Heart right ventricle (tissue), 16 donors: ENCODE results near the gene ALDH1A2. TPM values are rescaled to one million over a fixed set of nuclear protein-coding genes. Genes with fewer than 3 reads are reported as not detected.

ENCODE experiments used
- ATAC-seq, 8 donors: fragments of 200-7000 bp; cut with Tn5 transposase; one replicate each; pipeline ENCODE4 v1.9.1; 2020; ENCODE audit warnings: mild to moderate bottlenecking in 8 of 8, moderate library complexity in 8 of 8, moderate number of reproducible peaks in 1 of 8
- DNase-seq, 2 donors: peaks; one replicate each; pipeline ENCODE4 v3.0.0-alpha.2; 2020
- H3K27ac ChIP-seq, 10 donors: fragments of 200-600 bp; sonication (generic) in 2 of 10; one replicate each; pipeline versions ENCODE4 v1.5.0 to v1.8.0; 2020 to 2022; ENCODE audit warnings: mild to moderate bottlenecking in 3 of 10
- H3K27me3 ChIP-seq, 7 donors: fragments of 200-600 bp; one replicate each; pipeline ENCODE4 v1.8.0; 2021 to 2022; ENCODE audit warnings: mild to moderate bottlenecking in 2 of 7
- H3K36me3 ChIP-seq, 9 donors: fragments of 200-600 bp; sonication (generic) in 1 of 9; one replicate each; pipeline versions ENCODE4 v1.5.0 to v1.8.0; 2020 to 2022; ENCODE audit warnings: mild to moderate bottlenecking in 2 of 9
- H3K4me1 ChIP-seq, 9 donors: fragments of 200-600 bp; sonication (generic) in 1 of 9; one replicate each; pipeline versions ENCODE4 v1.5.0 to v1.8.0; 2020 to 2022; ENCODE audit warnings: mild to moderate bottlenecking in 4 of 9
- H3K4me3 ChIP-seq, 10 donors: fragments of 200-600 bp; sonication (generic) in 2 of 10; one replicate each; pipeline versions ENCODE4 v1.5.0 to v1.8.0; 2020 to 2022; ENCODE audit warnings: mild to moderate bottlenecking in 7 of 10, moderate library complexity in 2 of 10
- H3K9me3 ChIP-seq, 11 donors: fragments of 200-600 bp in 10 of 11; sonication (generic) in 2 of 11; one replicate each; pipeline versions ENCODE4 v1.5.0 to v1.8.0; 2013 to 2022; ENCODE audit warnings: mild to moderate bottlenecking in 2 of 11, control low read depth in 1 of 11, moderate library complexity in 1 of 11
- CTCF ChIP-seq, 9 donors: fragments of 200-600 bp; sonication (generic) in 2 of 9; IDR thresholded peaks; one replicate each; pipeline versions ENCODE4 v1.5.0 to v1.8.0; 2021 to 2022; ENCODE audit warnings: antibody characterized with exemption in 9 of 9, mild to moderate bottlenecking in 5 of 9, moderate library complexity in 1 of 9
- WGBS, 2 donors: extraction: QIAGEN DNeasy Blood & Tissue Kit; methylation state at CpG; one replicate each; pipeline ENCODE4 v1.1.7; 2013; ENCODE audit warnings: inconsistent platforms in 1 of 2; 5-methylcytosine and 5-hydroxymethylcytosine counted together
- intact Hi-C, 10 donors: fragments of 100-400 bp; cut with DNase I; formaldehyde crosslinking; loops; one replicate each; pipeline versions ENCODE4 v1.11.1 to v1.14.2; 2022
- polyA plus RNA-seq, 2 donors: library from polyadenylated mRNA; stranded (reverse); fragments of 200-250 nt; gene quantifications; one replicate each; pipeline ENCODE4 v1.2.3, GENCODE V29; 2013
- total RNA-seq, 10 donors: library from RNA; stranded (reverse); fragmentation: NEBNext Ultra II Directional in 3 of 10; extraction: Animal tissue kit (Norgen Biotek cat#: 25700) in 3 of 10; gene quantifications; one replicate each; pipeline versions ENCODE4 v1.2.1 to v1.2.4, GENCODE V29; 2021 to 2023
- donor health status: Arrhythmogenic right ventricular cardiomyopathy.
- donor health status: ischemic (EF 13 %, LVEDD 7.1; RV severe dilation, severe dysfunction).
- donor health status: healthy with polysubstance abuse.
- donor health status: DM: no; HTN: yes; CAD: no.
- donor health status: DM: no; HTN: no; CAD: no.
- donor health status: ischemic (EF 25% LVEDD 6.9; RV normal size, moderate dysfunction).
- donor health status: ischemic (EF 25% LVEDD 5.7; RV mildly dilated, moderate dysfunction).
- donor health status: healthy.
- donor health status: DM: yes; HTN: yes; CAD: no.
- donor health status: Ischemic cardiomyopathy.
- donor health status: ischemic (EF 35%, LVEDD 5.7; RV mildly dilated, moderate dysfunction).
- donor health status: nonischemic (EF 11% LVEDD 7.7; RV severe dilation, severe dysfunction).
- donor health status: DM: yes; HTN: yes; CAD: no.
- donor health status: PGD.
- donor health status: ischemic (EF 29% LVEDD 5.4; RV normal size, mild dysfunction).
- donor health status: nonischemic (EF 23%, LVEDD 6.1; RV moderate dilation, normal function).

Gene ALDH1A2
- total and polyA plus RNA-seq, 12 donors, result 2.3 to 21.0 (median 9.8) TPM

- intact Hi-C loops, result no loop called here
- Histone ChIP-seq H3K27me3 (peaks cover 0 to 5% (median 0%) of the 10 kb centered on the region in 7 donors), H3K4me3 (no peak overlapping the region), H3K4me1 (no peaks in the 10 kb centered on the region), H3K9me3 (no peaks in the 10 kb centered on the region), H3K36me3 (no peaks in the 10 kb centered on the region), H3K27ac (no peak overlapping the region)
- no peak for ATAC-seq
- DNase-seq, result no peak
- TF ChIP-seq CTCF (IDR thresholded peaks at IDR 0.05), result no peak
- 34 to 43% methylated on average over 1 of the region's 1 CpG for WGBS, 2 donors
These were observed 161.9 kb downstream of the ALDH1A2 start for GRCh38 chr15:57903626-57904025.

Other genes with a start within 250 kb of the ALDH1A2 start
- 1 to 10 TPM in 3 of 10 donors, under 1 TPM in 7; 0.42 to 3.3 (median 0.90) TPM for gene AQP9, start 72.7 kb upstream of the ALDH1A2 start, total RNA-seq
- under 1 TPM in 1 of 2 donors, not detected in 1; 0.49 TPM for gene AQP9, start 72.7 kb upstream of the ALDH1A2 start, polyA plus RNA-seq